ENCODE data around the gene SPACA9. TPM values are rescaled to one million over a fixed set of nuclear protein-coding genes. Genes with fewer than 3 reads are reported as not detected.

Gene SPACA9
- total and polyA plus RNA-seq, 2 experiments from 2014 or later: 1.1 to 1.5 TPM

DNA sequence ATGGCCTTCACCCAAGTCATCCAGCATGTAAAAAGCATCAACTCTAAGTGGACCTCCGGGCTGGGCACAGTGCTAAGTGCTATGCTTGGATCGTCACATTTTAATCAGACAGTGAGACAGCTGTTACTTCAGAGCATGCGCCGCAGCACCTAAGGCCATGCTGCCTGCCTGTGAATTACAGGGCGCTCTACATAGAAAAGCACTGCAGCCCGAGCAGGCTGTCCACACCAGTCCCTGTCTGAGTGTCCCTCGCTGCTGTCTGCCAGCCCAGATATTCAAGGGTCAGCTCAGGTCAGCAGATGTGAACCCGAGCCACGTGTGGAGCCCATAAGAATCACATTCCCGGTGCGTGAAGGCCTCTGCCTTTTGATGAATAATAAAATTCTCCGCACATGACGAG, 37.7 kb upstream of the SPACA9 start (continued):
- TF ChIP-seq, protein P1, sequence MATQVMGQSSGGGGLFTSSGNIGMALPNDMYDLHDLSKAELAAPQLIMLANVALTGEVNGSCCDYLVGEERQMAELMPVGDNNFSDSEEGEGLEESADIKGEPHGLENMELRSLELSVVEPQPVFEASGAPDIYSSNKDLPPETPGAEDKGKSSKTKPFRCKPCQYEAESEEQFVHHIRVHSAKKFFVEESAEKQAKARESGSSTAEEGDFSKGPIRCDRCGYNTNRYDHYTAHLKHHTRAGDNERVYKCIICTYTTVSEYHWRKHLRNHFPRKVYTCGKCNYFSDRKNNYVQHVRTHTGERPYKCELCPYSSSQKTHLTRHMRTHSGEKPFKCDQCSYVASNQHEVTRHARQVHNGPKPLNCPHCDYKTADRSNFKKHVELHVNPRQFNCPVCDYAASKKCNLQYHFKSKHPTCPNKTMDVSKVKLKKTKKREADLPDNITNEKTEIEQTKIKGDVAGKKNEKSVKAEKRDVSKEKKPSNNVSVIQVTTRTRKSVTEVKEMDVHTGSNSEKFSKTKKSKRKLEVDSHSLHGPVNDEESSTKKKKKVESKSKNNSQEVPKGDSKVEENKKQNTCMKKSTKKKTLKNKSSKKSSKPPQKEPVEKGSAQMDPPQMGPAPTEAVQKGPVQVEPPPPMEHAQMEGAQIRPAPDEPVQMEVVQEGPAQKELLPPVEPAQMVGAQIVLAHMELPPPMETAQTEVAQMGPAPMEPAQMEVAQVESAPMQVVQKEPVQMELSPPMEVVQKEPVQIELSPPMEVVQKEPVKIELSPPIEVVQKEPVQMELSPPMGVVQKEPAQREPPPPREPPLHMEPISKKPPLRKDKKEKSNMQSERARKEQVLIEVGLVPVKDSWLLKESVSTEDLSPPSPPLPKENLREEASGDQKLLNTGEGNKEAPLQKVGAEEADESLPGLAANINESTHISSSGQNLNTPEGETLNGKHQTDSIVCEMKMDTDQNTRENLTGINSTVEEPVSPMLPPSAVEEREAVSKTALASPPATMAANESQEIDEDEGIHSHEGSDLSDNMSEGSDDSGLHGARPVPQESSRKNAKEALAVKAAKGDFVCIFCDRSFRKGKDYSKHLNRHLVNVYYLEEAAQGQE (IDR thresholded peaks at IDR 0.05; ENCODE audit: unreplicated experiment): no peak
- TF ChIP-seq NANOG (IDR thresholded peaks at IDR 0.05; ENCODE audit: borderline replicate concordance): no peak
- TF ChIP-seq EZH2 (IDR thresholded peaks at IDR 0.05; ENCODE audit: low read depth, unreplicated experiment): no peak
- TF ChIP-seq EZH2phosphoT487 (IDR thresholded peaks at IDR 0.05; ENCODE audit: unreplicated experiment): no peak

DNA sequence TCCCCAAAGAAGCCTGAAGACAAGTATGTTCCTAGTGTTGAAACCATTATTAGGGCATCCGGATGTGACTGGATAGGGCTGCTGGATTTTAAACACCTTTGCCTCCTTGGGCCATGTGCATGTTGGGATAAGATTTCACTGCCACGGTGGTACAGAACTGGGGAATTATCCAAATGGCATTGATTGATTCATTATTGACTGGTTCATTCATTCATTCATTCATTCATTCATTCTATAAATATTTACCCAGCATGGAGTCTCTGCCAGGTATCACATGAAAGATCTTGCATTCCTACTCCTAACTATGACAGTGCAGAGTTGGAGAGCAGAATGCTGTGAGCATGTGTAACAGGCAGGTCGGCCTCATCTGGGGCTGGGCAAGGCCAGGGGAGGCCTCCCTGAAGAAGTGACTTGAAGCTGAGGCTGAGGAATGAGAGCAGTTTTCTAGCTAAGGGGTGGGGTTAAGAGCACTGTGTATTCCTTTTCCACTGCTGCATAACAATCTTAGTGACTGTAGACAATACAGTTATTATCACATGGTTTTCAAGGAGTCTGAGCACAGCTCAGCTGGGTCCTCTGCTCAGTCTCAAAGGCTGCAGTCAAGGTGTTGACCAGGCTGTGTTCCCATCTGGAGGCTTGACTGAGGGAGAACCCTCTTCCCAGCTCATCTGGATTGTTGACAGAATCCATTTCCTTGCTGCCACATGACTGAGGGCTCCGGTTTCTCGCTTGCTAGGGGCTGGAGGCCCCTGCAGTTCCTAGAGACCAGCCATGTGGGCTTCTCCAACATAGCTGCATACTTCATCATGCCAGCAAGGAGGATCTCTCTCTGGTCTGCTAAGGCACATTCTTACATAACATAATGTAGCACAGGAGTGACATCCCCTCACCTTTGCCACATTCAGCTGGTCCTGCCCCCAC, 36.3 kb upstream of the SPACA9 start:
- no peak overlapping the region for H3K4me3 Mint-ChIP-seq
- no peaks in the 10 kb centered on the region for H3K36me3 Mint-ChIP-seq (ENCODE audit: low read depth)
- no peaks in the 10 kb centered on the region for H3K36me3 ChIP-seq (ENCODE audit: insufficient read depth)
- H3K9me3 Mint-ChIP-seq: no peaks in the 10 kb centered on the region
- no peaks in the 10 kb centered on the region for H3K79me2 ChIP-seq (replicated peaks; ENCODE audit: insufficient read depth)
- TF ChIP-seq ZNF114 (CRISPR knock-in tag; IDR thresholded peaks at IDR 0.05): no peak
- TF ChIP-seq CREB1 (CRISPR knock-in tag; IDR thresholded peaks at IDR 0.05; ENCODE audit: low read depth): no peak
- TF ChIP-seq, protein P2, sequence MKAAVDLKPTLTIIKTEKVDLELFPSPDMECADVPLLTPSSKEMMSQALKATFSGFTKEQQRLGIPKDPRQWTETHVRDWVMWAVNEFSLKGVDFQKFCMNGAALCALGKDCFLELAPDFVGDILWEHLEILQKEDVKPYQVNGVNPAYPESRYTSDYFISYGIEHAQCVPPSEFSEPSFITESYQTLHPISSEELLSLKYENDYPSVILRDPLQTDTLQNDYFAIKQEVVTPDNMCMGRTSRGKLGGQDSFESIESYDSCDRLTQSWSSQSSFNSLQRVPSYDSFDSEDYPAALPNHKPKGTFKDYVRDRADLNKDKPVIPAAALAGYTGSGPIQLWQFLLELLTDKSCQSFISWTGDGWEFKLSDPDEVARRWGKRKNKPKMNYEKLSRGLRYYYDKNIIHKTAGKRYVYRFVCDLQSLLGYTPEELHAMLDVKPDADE (IDR thresholded peaks at IDR 0.05): no peak
- no peak for TF ChIP-seq POLR2AphosphoS5 (IDR thresholded peaks at IDR 0.05; ENCODE audit: low read depth)
- TF ChIP-seq EZH2phosphoT487 (IDR thresholded peaks at IDR 0.05; ENCODE audit: unreplicated experiment): no peak
- H3K27me3 Mint-ChIP-seq (ENCODE audit: insufficient read depth, low read depth, poor library complexity): peaks cover 9% of the 10 kb centered on the region
- peak; percentile 21 for DNase-seq (ENCODE audit: low spot score)
- H3K4me1 ChIP-seq (ENCODE audit: insufficient read depth): no peaks in the 10 kb centered on the region
- peaks cover 9% of the 10 kb centered on the region; the same call in 2 of the 3 replicates for H3K4me1 Mint-ChIP-seq
- no peak overlapping the region for H3K4me3 ChIP-seq
- H3K4me2 ChIP-seq: no peak overlapping the region
- peak overlapping the region; percentile 36; the same call in 1 of the 2 replicates for H3K27ac Mint-ChIP-seq
- ATAC-seq: no peak
- H2AFZ ChIP-seq: no peak overlapping the region
- no peaks in the 10 kb centered on the region for H3K27me3 ChIP-seq (ENCODE audit: insufficient read depth)
- no peaks in the 10 kb centered on the region for H3K9me2 ChIP-seq (ENCODE audit: insufficient read depth)
- no peaks in the 10 kb centered on the region for H4K20me1 ChIP-seq (replicated peaks; ENCODE audit: insufficient read depth)
- no peak overlapping the region for H3K27ac ChIP-seq (ENCODE audit: low read depth)
- H3F3A ChIP-seq (replicated peaks; ENCODE audit: low read depth): no peaks in the 10 kb centered on the region

Measured in GM23338 (cell line).